Parathyroid adenoma (tissue), 2 donors: ENCODE data around the gene RAB40C.

Experiments
- H2AFZ ChIP-seq: fragments of 300-600 bp; sonication (generic); one replicate; pipeline ENCODE4 v1.7.0; 2017; ENCODE audit warnings: antibody characterized with exemption, mild to moderate bottlenecking
- H3K27ac ChIP-seq: fragments of 300-600 bp; sonication (generic); one replicate; pipeline ENCODE4 v1.7.0; 2017
- H3K27me3 ChIP-seq: fragments of 300-600 bp; sonication (generic); one replicate; pipeline ENCODE4 v1.7.0; 2017; ENCODE audit warnings: low read length; ENCODE audit not compliant: control insufficient read depth, insufficient read depth
- H3K36me3 ChIP-seq: fragments of 300-600 bp; sonication (generic); one replicate; pipeline ENCODE4 v1.7.0; 2017; ENCODE audit warnings: low read length; ENCODE audit not compliant: control insufficient read depth, insufficient read depth
- H3K4me1 ChIP-seq: fragments of 300-600 bp; sonication (generic); one replicate; pipeline ENCODE4 v1.7.0; 2017; ENCODE audit warnings: control low read depth
- H3K4me2 ChIP-seq: fragments of 300-600 bp; sonication (generic); one replicate; pipeline ENCODE4 v1.7.0; 2017; ENCODE audit warnings: low read length
- H3K4me3 ChIP-seq: fragments of 300-600 bp; sonication (generic); one replicate; pipeline ENCODE4 v1.7.0; 2017; ENCODE audit warnings: low read depth, low read length
- H3K79me2 ChIP-seq: fragments of 300-600 bp; sonication (generic); one replicate; pipeline ENCODE4 v1.7.0; 2017; ENCODE audit warnings: control low read depth
- H3K9ac ChIP-seq: fragments of 300-600 bp; sonication (generic); one replicate; pipeline ENCODE4 v1.7.0; 2017; ENCODE audit warnings: mild to moderate bottlenecking
- H3K9me3 ChIP-seq: fragments of 300-600 bp; sonication (generic); one replicate; pipeline ENCODE4 v1.7.0; 2017; ENCODE audit warnings: low read length; ENCODE audit not compliant: control insufficient read depth
- TF ChIP-seq, protein P1 (sequence below): fragments of 300-600 bp; sonication (generic); IDR thresholded peaks from one replicate; pipeline ENCODE4 v1.7.0; 2017; ENCODE audit warnings: antibody characterized with exemption, mild to moderate bottlenecking
- donor health status: primary hyperparathyroidism.

The RAB40C gene

GRCh38 chr16:625977-626765 is 36.3 kb downstream of the RAB40C start:
- Histone ChIP-seq H3K4me2 (no peak overlapping the region), H3K27ac (no peak overlapping the region), H2AFZ (no peak overlapping the region), H3K4me1 (peaks cover 7% of the 10 kb centered on the region), H3K27me3 (no peaks in the 10 kb centered on the region), H3K79me2 (no peaks in the 10 kb centered on the region), H3K9me3 (no peaks in the 10 kb centered on the region), H3K9ac (no peak overlapping the region), H3K4me3 (no peak overlapping the region), H3K36me3 (no peaks in the 10 kb centered on the region)
- TF ChIP-seq, protein P1, sequence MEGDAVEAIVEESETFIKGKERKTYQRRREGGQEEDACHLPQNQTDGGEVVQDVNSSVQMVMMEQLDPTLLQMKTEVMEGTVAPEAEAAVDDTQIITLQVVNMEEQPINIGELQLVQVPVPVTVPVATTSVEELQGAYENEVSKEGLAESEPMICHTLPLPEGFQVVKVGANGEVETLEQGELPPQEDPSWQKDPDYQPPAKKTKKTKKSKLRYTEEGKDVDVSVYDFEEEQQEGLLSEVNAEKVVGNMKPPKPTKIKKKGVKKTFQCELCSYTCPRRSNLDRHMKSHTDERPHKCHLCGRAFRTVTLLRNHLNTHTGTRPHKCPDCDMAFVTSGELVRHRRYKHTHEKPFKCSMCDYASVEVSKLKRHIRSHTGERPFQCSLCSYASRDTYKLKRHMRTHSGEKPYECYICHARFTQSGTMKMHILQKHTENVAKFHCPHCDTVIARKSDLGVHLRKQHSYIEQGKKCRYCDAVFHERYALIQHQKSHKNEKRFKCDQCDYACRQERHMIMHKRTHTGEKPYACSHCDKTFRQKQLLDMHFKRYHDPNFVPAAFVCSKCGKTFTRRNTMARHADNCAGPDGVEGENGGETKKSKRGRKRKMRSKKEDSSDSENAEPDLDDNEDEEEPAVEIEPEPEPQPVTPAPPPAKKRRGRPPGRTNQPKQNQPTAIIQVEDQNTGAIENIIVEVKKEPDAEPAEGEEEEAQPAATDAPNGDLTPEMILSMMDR = no peak

DNA sequence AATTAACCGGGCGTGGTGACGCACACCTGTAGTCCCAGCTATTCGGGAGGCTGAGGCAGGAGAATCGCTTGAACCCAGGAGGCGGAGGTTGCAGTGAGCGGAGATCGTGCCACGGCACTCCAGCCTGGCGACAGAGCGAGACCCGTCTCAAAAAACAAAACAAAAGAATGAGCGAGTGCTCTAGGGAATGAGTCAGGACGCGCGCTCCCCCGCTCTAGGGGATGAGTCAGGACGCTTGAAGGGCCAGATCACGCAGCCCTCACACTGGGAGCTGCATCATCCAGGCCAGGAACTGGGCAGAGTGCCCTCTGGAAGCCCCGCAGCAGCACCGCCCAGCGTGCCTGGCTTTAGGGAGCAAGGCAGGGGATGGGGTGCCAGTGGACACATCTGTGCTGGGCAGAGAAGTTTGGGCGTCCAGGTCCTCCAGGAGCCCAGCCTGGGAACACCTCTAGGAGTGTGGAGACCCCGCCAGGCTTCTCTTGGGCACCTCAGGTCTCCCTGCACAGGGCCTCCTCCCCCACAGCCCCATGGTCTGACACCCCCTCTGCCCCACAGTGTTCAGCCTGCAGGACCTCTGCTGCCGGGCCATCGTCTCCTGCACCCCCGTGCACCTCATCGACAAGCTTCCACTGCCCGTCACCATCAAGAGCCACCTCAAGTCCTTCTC is 37.1 kb downstream of the RAB40C start:
- Histone ChIP-seq H3K9ac (no peak overlapping the region), H3K79me2 (no peaks in the 10 kb centered on the region), H3K27me3 (no peaks in the 10 kb centered on the region), H3K4me2 (no peak overlapping the region), H3K36me3 (no peaks in the 10 kb centered on the region), H3K4me1 (peaks cover 2% of the 10 kb centered on the region), H3K27ac (no peak overlapping the region), H3K9me3 (no peaks in the 10 kb centered on the region), H2AFZ (no peak overlapping the region), H3K4me3 (no peak overlapping the region)
- TF ChIP-seq, protein P1 = no peak

DNA sequence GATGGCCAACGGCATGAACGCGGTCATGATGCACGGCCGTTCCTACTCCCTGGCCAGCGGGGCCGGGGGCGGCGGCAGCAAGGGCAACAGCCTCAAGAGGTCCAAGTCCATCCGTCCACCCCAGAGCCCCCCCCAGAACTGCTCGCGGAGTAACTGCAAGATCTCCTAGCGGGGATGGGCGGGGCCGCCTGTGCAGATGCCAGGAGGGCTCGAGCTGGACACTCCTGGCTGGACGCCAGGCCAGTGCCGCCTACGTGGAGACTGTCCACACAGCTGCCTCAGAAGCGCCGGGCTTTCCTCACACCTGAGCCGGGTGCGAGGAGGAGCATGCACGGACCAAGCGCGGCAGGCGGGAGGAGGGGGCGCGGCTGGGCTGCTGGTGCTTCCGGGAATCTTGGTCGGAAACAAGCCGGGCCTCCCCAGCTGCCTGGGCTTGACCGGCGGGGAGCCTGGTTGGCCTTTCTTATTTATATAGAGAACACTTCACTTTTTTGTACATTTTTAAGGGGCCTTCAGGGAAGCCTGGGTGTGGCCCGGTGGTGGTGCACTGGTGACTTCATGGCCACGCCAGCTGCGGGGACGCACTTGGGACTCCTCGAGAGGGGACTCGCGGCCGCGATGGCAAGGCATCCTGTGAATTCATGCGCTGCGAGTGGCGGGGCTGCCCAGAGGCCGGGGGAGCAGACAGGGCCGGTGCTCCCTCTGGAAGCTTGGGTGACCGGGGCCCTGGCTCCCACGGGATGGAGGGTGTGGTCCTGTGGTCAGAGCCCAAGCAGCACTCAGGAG is 37.8 kb downstream of the RAB40C start:
- H2AFZ ChIP-seq = no peak overlapping the region
- no peak overlapping the region for H3K4me3 ChIP-seq
- H3K4me2 ChIP-seq = no peak overlapping the region
- TF ChIP-seq, protein P1 = no peak
- H3K9me3 ChIP-seq = no peaks in the 10 kb centered on the region
- H3K79me2 ChIP-seq = no peaks in the 10 kb centered on the region
- H3K27me3 ChIP-seq = no peaks in the 10 kb centered on the region
- no peaks in the 10 kb centered on the region for H3K4me1 ChIP-seq
- no peak overlapping the region for H3K9ac ChIP-seq
- H3K27ac ChIP-seq = no peak overlapping the region
- no peaks in the 10 kb centered on the region for H3K36me3 ChIP-seq

- Histone ChIP-seq H3K79me2 (no peaks in the 10 kb centered on the region), H3K36me3 (no peaks in the 10 kb centered on the region), H3K4me1 (no peaks in the 10 kb centered on the region), H3K9ac (no peak overlapping the region), H3K27ac (no peak overlapping the region), H2AFZ (no peak overlapping the region), H3K4me2 (no peak overlapping the region), H3K9me3 (no peaks in the 10 kb centered on the region), H3K27me3 (no peaks in the 10 kb centered on the region), H3K4me3 (no peak overlapping the region)
- TF ChIP-seq, protein P1 = no peak
Measured at GRCh38 chr16:628321-629061, 38.6 kb downstream of the RAB40C start.
